Measurements from ENCODE around the gene SULT1C4.

DNA sequence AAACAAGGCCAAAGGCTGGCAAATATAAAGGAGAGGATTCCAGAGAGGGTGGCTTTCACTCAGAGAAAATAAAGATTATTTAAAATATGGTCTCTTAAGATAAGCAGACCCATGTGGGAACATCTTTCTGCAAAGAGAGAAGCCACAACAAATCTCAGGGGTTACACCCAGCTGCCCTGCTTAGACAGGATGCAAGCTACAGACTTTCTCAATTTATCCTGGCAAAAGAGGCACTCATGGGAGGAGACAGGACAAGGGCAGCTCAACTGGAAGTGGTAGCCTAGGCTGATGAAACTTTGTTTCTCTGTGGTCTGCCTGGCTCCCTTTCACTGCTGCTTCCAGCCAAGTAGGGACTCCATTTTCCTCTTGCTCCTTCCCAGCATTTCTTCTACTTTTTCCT is 25.9 kb upstream of the SULT1C4 start:
- TF ChIP-seq POLR2A (IDR thresholded peaks at IDR 0.05) = no peak
- TF ChIP-seq, protein P1, sequence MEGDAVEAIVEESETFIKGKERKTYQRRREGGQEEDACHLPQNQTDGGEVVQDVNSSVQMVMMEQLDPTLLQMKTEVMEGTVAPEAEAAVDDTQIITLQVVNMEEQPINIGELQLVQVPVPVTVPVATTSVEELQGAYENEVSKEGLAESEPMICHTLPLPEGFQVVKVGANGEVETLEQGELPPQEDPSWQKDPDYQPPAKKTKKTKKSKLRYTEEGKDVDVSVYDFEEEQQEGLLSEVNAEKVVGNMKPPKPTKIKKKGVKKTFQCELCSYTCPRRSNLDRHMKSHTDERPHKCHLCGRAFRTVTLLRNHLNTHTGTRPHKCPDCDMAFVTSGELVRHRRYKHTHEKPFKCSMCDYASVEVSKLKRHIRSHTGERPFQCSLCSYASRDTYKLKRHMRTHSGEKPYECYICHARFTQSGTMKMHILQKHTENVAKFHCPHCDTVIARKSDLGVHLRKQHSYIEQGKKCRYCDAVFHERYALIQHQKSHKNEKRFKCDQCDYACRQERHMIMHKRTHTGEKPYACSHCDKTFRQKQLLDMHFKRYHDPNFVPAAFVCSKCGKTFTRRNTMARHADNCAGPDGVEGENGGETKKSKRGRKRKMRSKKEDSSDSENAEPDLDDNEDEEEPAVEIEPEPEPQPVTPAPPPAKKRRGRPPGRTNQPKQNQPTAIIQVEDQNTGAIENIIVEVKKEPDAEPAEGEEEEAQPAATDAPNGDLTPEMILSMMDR (IDR thresholded peaks at IDR 0.05 in 4 of 5, conservative IDR thresholded peaks at IDR 0.05 in 1 of 5) = no peak

Data from gastrocnemius medialis (tissue), 4 donors.